Dedifferentiated amniotic fluid mesenchymal stem cell (primary cell): ENCODE data around the gene MARK3.
A peak's percentile ranks its signal among the peaks of the same experiment; 100 is the strongest.
"Not testable (repeated sequence)": the region's sequence is repeated elsewhere in the genome, so short reads cannot be mapped to it uniquely, and the experiment has no call there.

ENCODE experiments used
- DNase-seq: peaks from one replicate; pipeline ENCODE4 v3.0.0-alpha.2; 2016; ENCODE audit errors: extremely low spot score

The MARK3 gene

DNA sequence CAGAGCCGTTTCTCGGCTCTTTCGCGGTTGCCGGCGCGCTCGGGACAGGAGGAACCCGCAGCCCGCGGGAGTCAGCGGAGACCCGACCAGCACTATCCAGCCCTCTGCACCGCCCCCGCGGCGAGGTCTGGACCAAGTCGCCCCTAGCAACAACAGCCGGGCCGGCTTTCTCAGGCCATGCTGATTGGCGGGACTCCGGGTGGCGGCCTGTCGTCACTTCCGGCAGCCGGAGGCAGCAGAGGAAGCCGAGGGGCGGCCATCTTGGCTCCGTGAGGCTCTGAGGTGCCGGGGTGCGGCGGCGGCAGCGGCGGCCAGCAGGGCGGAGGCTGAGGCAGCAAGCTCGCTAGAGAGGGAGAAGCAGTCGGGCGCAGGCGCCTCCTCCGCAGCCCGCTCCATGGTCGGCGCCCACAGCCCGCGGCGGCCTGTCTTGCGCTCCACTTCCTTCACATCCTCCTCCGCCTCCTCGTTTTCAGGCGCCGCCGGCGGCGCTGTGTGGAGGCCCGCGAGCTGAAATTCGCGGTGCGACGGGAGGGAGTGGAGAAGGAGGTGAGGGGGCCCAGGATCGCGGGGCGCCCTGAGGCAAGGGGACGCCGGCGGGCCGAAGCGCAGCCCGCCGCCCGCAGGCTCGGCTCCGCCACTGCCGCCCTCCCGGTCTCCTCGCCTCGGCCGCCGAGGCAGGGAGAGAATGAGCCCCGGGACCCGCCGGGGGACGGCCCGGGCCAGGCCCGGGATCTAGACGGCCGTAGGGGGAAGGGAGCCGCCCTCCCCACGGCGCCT is at the start of gene MARK3:
Gene MARK3 (plus strand): TSS at position 264 of the 777 bp plus-strand sequence. CDS start 615 bp downstream, outside the sequence.
- DNase-seq, result peak; percentile 97

DNA sequence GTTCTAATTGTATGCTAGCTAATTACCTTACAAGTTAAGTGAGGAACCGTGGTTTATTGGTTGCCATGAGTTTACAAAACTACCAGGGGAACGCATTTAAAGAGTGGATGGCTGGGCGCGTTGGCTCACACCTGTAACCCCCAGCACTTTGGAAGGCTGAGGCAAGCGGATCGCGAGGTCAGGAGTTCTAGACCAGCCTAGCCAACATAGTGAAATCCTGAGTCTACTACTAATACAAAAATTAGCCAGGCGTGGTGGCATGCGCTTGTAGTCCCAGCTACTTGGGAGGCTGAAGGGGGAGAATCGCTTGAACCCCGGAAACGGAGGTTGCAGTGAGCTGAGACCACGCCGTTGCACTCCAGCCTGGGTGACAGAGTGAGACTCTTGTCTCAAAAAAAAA is 49.0 kb upstream of the MARK3 start:
- no peak for DNase-seq

DNA sequence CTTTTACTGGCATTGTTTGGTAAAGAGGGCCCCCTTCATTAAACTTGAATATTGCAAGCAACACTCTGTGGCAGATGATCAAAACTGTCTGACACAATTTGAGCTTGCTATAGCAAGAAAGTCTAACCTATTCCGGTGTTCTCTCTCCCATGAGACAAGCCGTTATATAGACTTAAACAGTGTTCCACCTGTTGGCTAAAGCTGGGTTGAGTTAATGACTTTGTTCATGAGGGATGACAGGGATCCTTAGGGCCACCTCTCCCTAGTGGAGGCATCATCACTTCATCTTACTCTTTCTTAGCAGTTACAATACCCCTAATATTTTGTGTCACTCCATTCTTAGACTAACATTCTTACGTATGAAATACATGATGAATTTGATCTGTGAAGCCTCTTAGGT is 47.4 kb upstream of the MARK3 start:
- no peak for DNase-seq

DNA sequence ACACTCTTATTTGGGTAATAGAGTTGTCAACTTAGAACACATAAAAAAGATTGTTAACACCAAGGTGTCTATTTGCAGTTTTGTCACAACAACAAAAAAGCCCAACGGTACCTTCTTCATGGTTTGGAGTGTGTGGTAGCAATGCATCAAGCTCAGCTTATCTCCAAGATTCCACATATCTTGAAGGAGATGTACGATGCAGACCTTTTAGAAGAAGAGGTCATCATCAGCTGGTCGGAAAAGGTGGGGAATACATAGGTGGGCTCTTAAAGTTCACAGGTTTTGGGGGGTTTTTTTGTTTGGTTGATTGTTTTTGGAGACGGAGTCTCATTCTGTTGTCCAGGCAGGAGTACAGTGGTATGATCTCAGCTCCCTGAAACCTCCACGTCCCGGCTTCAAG is 45.7 kb upstream of the MARK3 start:
- no peak for DNase-seq

DNA sequence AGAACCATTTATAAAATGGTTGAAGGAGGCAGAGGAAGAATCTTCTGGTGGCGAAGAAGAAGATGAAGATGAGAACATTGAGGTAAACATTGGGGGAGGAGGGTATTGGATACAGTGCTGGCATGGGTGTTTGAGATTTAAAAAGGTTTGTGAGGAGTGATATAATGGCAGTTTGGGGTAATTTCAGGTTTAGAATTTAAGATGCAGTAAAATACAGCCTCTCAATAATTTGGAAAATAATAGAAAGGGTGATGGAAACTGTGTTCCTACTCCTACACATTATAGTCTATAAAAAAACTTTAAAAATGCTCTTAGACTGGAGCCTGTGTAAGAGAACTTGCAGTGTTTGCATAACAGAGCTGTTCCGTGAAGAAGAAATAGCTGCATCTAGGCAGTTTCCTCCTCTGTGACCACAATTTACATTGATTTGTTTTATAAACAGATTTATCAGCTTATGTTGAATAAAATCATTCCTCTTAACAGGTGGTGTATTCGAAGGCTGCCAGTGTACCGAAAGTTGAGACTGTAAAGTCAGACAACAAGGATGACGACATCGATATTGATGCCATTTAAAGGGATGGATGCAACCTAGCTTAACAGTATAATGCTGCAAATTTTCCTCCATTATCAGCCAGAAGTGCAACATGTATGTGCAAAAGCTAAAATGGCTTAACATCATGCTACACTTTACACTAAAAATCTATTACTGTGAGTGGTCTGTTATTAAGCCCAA is 44.6 kb upstream of the MARK3 start:
- DNase-seq, result no peak

DNA sequence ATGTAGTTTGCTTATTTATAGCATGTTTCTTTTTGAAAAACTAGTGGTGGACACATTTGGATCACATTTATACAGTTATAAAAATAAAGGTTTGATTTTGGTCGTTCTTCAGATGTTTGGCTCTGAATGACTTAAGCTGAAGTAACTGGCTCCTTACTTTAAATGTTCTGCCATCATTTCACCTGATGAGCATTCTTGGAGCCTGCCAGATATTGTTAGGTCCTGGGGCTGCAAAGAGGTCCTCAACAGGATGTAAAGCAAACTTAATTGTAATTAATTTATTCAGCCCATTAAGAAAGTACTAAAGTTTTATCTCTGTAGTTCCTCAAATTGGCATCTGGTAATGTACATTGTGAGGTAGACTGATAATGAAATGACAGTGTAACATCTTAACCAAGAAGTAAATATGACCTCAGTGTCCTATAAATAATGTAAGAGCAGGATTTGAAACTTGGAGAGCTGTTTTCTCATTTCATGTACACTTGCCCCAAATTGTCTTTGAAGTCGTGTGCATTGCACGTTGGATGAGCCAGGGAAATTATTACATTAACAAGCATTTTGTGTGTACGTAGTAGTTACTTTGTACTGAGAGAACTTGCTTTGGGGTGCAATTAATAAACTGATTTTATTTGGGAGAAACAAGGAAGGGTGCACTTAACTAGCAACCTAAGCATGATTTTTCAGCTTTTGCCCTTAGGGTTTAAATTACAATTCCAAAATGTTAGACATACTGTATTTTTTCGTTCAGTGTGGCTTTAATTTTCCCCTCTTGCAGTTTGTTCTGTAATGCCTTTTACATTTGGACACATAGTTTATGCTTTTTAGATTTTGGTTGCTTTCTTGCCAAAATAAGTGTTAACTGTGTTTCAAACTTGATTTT is 43.7 kb upstream of the MARK3 start:
- DNase-seq, result no peak

DNA sequence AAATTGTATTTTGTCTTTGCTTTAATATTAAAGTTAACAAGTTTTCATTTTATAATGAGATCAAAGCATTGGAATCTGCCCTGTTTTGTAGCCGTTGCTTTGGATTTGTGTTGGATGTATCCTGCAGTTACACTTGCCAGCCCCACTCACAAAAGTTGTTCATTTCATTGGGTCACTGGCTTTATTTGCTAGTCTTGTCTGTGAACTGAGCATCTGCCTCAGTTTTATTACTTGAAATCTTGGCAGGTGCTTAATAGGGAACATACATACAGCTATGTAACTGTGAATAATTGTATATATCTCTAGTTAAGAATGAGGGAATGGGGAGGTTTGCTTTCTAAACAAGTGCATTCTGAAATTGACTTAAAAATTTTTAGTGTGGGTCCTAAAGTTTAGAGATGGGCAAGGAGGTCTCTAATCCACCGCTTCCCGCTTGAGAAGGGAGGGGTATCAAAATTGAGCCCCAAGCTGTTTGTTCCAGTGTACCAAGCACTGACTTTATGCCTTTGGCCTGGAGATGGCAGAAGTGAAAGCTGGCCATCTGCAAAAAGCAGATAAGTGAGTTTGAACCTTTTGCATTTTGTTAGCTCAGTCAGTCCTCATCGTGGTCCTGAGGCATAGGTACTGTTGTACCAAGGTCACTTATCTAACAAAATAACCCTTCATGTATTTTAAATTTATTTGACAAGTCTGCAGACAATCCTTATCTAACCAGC is 41.9 kb upstream of the MARK3 start:
- no peak for DNase-seq

DNA sequence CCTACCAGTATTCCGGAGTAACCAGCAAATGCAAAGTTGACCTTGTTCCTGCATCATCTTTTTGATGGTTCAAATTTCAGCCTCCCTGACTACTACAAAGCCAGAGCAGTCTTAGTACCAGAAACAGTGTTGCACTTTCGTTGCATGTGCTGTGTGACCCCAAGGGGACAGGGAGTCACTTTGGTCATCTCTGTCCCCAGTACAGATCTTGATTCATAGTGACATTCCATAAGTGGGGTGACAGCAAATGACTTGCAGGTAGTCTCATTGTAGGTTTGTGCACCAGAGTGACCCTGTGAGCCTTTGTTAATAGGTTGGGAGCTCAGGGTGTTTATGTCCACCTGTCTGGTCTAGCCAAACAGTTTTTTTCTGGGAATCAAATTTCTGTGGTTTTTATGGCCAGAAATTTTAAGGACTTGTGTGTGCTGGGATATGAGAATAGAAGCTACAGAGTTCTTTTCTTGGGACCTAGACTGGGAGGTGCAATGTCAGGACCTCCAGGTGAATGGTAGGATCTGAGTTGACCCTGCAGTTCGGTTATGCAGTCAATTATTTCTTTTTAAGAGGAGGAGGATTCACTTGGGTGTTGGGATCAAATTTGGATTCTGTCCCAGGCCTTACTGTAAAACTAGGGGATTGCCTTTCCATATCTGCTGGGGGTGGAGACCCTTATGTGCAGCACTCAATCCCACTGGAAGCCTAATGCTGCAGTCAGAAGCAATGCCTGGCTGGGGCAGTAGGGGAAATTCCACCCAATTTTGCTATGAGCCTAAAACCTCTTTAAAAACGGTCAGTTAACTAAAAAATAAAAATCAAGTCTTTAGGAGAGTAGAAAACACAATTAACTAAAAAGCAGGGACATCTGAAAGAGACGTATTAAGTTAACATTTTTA is 41.1 kb upstream of the MARK3 start:
- DNase-seq, result no peak

DNA sequence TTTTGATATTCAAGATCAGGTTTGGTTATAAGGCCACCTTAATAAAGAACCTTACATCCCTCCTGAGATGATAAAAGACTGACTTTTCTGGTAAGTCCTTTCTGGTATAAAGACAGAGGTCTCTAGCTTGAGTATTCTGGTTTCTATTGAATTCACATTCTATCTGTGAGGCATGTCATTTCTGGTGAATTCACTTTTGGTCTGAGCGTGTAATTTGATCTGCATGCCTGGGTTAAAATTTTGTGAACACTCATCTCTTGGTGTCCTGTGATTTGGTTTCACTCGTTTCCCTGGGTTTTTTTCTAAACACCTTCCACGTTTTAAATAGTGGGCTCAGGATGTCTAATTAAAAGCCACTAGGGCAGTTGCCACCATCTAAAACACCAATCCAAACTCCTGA is 38.9 kb upstream of the MARK3 start:
- DNase-seq, result no peak

DNA sequence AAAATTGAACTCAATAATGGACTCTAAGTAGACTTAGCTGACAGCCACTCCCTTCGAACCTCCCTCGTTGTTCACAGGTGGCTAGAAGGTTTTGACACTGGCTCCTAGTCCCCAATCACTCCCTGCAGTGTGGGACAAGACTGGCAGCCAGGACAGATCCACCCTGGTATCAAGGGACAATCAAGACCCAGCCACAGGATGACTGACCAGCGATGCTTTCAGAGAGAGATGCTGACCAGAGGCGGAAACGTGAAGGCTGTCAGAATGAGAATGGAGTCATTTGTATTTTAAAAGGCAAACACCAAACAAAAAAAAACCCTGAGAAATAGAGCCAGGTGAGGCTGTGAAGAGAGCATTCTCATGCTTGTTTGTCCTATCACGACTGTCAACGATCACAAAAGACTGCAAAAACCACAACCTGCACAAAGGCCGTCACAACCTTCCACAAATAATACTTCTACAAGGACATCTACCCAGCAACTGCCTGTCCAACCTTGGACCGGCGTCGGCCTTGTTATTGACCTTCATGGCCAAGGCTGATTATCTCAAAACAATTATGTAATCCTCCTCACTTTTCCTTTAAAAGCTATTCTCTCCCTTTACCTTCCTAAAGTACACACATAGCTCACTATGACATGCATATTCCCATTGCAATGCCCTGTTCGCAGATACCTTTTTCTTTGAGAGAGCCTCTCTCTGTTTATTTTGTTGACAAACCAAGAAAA is 38.0 kb upstream of the MARK3 start:
- DNase-seq, result no peak

DNA sequence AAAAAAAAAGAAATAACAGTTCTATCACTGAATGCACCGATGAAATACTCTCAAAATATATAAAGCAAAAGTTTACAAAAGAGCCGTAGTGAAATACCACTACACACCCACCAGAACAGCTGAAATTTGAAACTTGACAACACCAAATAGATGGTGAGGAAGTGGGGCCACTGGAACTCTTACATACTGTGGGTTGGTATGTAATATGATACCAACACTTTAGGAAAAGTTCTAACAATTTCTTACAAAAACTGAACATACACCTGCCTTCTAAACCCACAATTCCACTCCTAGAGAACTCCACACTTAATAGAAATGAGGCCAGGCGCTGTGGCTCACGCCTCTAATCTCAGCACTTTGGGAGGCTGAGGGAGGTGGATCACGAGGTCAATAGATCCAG is 37.1 kb upstream of the MARK3 start:
- DNase-seq, result no peak

DNA sequence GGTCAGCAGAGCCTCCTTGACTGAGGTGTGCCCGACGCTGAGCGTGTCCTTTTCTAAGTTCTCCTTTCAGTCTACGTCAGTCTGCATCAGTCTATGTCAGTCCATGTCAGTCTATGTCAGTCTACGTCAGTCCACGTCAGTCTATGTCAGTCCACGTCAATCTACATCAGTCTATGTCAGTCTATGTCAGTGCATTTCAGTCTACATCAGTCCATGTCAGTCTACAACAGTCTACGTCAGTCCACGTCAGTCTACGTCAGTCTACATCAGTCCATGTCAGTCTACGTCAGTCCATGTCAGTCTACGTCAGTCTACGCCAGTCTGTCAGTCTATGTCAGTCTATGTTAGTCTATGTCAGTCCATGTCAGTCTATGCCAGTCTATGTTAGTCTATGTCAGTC is 35.2 kb upstream of the MARK3 start:
- DNase-seq, result no peak

DNA sequence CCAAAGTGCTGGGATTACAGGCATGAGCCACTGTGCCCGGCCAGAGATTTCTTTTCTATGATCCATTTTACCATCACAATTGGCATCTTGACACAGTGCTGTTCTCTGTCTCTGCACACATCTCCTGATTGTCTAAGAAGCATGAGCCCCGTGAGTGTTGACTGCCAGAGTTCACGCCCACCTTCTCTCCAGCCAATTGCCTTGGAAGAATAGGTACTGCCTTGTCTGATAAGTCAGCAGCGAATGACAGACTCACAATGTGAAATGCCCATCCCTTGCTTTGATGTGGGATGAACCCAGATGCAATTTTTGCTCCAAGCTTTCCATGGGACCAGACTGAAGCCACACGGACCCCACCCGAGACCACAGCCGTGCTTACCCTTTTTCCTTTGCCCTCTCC is 31.9 kb upstream of the MARK3 start:
- no peak for DNase-seq

DNA sequence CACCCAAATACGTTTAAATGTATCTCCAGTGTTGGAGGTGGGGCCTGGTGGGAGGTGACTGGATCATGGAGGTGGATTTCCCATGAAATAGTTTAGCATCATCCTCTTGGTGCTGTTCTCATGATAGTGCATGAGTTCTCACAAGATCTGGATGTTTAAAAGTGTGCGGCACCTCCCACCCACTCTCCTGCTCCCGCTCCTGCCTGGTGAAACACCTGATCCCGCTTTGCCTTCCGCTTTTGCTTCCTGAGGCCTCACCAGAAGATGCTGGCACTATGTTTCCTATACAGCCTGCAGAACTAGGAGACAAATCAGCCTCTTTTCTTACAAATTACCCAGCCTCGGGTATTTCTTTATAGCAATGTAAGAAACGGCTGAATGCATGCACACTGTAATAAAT is 31.1 kb upstream of the MARK3 start:
- DNase-seq, result no peak

DNA sequence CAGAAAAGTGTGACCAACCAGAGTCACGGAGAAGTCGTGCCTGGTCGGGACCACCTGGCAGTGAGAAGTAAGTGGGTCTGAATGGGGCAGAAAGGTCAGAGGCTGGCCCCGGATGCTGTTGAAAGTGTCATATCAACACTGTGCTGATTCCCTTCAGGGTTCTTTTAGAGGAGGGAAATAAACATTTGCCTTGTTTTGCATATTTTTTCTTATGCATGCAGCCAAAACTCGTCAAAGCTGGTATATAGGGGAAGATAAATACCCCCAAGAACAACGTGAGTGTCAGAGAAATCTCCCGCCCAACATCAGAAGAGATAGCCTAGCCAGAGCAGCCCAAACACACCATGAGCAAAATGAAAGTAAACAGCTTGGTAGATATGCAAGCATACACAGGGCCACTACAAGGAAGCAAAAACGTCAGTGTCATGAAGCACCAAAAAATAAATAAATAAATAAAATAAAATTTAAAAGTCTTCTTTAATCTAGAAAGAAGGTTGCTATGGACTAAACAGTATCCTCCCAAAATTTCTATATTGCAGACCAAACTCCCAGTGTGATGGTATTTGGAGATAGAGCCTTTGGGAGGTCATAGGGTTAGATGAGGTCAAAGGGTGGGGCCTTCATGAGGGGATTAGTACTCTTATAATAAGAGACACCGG is 29.1 kb upstream of the MARK3 start:
- DNase-seq, result no peak

DNA sequence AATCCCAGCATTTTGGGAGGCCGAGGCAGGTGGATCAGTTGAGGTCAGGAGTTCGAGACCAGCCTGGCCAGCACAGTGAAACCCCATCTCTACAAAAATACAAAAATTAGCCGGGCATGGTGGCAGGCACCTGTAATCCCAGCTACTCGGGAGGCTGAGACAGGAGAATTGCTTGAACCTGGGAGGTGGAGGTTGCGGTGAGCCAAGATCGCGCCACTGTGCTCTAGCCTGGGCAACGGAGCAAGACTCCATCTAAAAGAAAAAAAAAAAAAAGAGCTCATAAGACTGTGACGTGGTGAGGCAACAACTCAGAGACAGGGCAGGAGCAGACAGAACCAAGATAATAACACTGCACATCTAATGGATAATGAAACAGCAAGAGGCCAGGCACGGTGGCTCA is 27.7 kb upstream of the MARK3 start:
- DNase-seq, result not testable (repeated sequence)

DNA sequence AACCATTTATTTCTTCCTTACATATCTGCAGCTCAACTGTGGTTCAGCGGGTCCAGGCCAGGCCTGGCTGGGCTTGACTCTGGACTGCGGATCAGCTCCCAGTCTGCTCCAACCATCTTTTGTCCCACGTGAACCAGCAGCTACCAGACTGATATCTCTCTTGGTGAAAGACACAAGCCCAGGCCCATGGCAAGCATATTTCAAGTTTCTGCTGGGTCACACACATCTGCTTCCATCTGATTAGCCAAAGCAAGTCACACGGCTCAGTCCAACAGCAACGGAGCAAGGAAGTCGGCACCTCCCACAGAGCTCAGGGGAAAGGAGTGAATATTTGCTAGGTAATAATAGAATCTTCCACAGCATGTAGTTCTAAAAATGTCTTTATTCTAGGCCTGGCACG is 24.7 kb upstream of the MARK3 start:
- DNase-seq, result no peak

DNA sequence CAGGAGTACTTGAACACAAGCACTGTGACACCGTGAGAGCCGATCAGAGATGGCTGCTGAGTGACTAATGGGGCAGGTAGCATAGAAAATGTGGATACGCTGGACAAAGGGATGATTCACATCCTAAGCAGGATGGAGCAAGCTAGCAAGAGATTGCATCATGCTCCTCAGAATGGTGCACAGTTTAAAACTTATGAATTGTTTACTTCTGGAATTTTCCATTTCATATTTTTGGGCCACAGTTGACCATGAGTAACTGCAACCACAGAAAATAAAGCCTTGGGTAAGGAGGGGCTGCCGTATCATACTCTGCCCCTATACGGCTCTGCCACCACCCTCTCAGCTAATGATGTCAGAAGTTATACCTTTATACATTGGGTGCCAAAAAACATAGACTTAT is 23.3 kb upstream of the MARK3 start:
- DNase-seq, result peak; percentile 88

DNA sequence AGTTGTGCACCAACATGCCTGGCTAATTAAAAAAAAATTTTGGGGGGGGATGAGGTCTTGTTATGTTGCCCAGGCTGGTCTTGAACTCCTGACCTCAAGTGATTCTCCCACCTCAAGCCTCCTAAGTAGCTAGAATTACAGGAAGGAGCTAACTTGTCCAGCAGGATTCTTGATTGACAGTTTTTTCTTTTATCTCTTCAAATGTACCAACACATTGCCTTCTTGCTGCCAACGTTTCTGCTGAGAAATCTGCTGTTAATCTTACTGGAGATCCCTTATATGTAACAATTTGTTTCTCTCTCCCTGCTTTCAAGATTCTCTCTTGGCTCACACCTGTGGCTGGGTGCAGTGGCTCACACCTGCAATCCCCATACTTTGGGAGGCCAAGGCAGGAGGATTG is 22.4 kb upstream of the MARK3 start:
- no peak for DNase-seq

DNA sequence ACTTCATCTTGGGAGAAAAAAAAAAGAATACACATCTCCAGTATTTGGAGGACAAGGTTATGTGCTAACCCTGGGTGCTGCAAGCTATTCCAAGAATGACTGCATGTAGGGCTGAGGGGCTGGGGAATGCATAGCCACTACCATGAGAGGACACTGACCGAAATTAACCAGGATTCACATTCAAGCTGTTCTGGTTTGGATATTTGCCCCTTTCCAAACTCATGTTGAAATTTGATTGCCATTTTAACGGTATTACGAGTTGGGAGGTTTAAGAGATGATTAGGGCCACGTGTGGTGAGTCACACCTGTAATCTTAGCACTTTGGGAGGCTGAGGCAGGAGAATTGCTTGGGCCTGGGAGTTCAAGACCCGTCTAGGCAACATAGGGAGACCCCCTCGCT is 18.5 kb upstream of the MARK3 start:
- DNase-seq, result no peak
